Endothelial cell of umbilical vein (primary cell): Measurements from ENCODE around the gene RAMP2. TPM values are rescaled to one million over a fixed set of nuclear protein-coding genes. Genes with fewer than 3 reads are reported as not detected.

Experiments used
- BruUV-seq: library from RNA; stranded (reverse); fragments of 400-500 nt; replicated peaks from 2 replicates; lab custom pipeline; 2021; lab: Mats Ljungman, UMichigan
- CTCF ChIA-PET: fragments of 300-600, 350-600 bp; sonication (Branson Sonifier 250); formaldehyde crosslinking; loops from one replicate; lab custom pipeline; 2021; ENCODE audit warnings: antibody characterized with exemption, inconsistent platforms; lab: Charles Lee
- POLR2A ChIA-PET: fragments of 300-600, 350-600 bp; sonication (Branson Sonifier 250); formaldehyde crosslinking; loops from one replicate; lab custom pipeline; 2021; ENCODE audit warnings: antibody characterized with exemption, inconsistent platforms; lab: Charles Lee
- DNase-seq: peaks from one replicate; pipeline ENCODE4 v3.0.0-alpha.2; 2011; ENCODE audit warnings: low read depth, low spot score
- FAIRE-seq: peaks from 2 replicates; lab custom pipeline; 2011; peaks lifted over from hg19 to GRCh38; lab: Jason Lieb, UNC
- H2AFZ ChIP-seq: 2 replicates; pipeline ENCODE4 v1.6.0; 2012; ENCODE audit warnings: low read depth, low read length, control low read depth, inconsistent platforms
- H3K27ac ChIP-seq: 2 replicates; pipeline ENCODE4 v1.5.1; 2011; ENCODE audit warnings: low read depth, mild to moderate bottlenecking, control low read depth, low read length, moderate library complexity; ENCODE audit not compliant: insufficient read depth
- H3K27me3 ChIP-seq, 2 experiments: 2 replicates each; pipeline versions ENCODE4 v1.6.0 to v1.6.1; 2011; ENCODE audit warnings: low read length in 2 of 2, mixed read lengths in 1 of 2; ENCODE audit not compliant: control insufficient read depth in 2 of 2, insufficient read depth in 2 of 2
- H3K36me3 ChIP-seq, 2 experiments: 2 replicates in 1 of 2; 3 replicates in 1 of 2; pipeline ENCODE4 v1.5.1; 2011; ENCODE audit warnings: low read length in 2 of 2, mild to moderate bottlenecking in 1 of 2, moderate library complexity in 1 of 2; ENCODE audit not compliant: control insufficient read depth in 2 of 2, insufficient read depth in 2 of 2; ENCODE audit errors: extremely low read depth in 1 of 2
- H3K4me1 ChIP-seq: 3 replicates; pipeline ENCODE4 v1.5.1; 2011; ENCODE audit warnings: mild to moderate bottlenecking, low read length; ENCODE audit not compliant: control insufficient read depth, insufficient read depth; ENCODE audit errors: extremely low read depth
- H3K4me2 ChIP-seq: 2 replicates; pipeline ENCODE4 v1.6.1; 2011; ENCODE audit warnings: low read length, control low read depth, mixed read lengths; ENCODE audit not compliant: insufficient read depth
- H3K4me3 ChIP-seq, 3 experiments: fragments of 200-600 bp in 1 of 3; sonication (generic), shearing (Covaris generic) in 1 of 3; replicated peaks in 1 of 3; 2 replicates each; pipeline ENCODE4 v1.5.1; 2011 to 2016; ENCODE audit warnings: control low read depth in 3 of 3, low read length in 3 of 3, mild to moderate bottlenecking in 2 of 3, inconsistent platforms in 1 of 3, low read depth in 1 of 3, moderate library complexity in 1 of 3; ENCODE audit not compliant: insufficient read depth in 1 of 3
- H3K79me2 ChIP-seq: 2 replicates; pipeline ENCODE4 v1.6.0; 2012; ENCODE audit warnings: low read length, inconsistent platforms; ENCODE audit not compliant: control insufficient read depth, insufficient read depth
- H3K9ac ChIP-seq: replicated peaks from 2 replicates; pipeline ENCODE3; 2011; ENCODE audit warnings: low read length, control low read depth; ENCODE audit not compliant: insufficient read depth; ENCODE audit errors: extremely low read depth
- H3K9me1 ChIP-seq: replicated peaks from 3 replicates; pipeline ENCODE4 v1.6.0; 2011; ENCODE audit warnings: mild to moderate bottlenecking, low read length; ENCODE audit not compliant: control insufficient read depth, insufficient read depth; ENCODE audit errors: extremely low read depth
- H3K9me3 ChIP-seq: replicated peaks from 2 replicates; pipeline ENCODE4 v1.5.1; 2012; ENCODE audit warnings: low read length, inconsistent platforms; ENCODE audit not compliant: control insufficient read depth, insufficient read depth
- H4K20me1 ChIP-seq: replicated peaks from 2 replicates; pipeline ENCODE3; 2011; ENCODE audit warnings: mild to moderate bottlenecking, low read length; ENCODE audit not compliant: control insufficient read depth, insufficient read depth; ENCODE audit errors: extremely low read depth
- CTCF ChIP-seq, 2 donors: IDR thresholded peaks; 1 replicate in 1 of 2; 2 replicates in 1 of 2; pipeline ENCODE4 v1.5.1; 2011; ENCODE audit warnings: low read length in 2 of 2, mild to moderate bottlenecking in 2 of 2, moderate library complexity in 2 of 2, control low read depth in 1 of 2, inconsistent platforms in 1 of 2, low read depth in 1 of 2; ENCODE audit not compliant: insufficient read depth in 1 of 2; ENCODE audit errors: extremely low read depth in 1 of 2
- EZH2 ChIP-seq: IDR thresholded peaks from 2 replicates; pipeline ENCODE4 v1.6.1; 2012; ENCODE audit warnings: borderline replicate concordance, low read depth, mild to moderate bottlenecking, moderate library complexity, low read length, inconsistent platforms; ENCODE audit not compliant: severe bottlenecking
- FOS ChIP-seq: IDR thresholded peaks from 2 replicates; pipeline ENCODE4 v1.6.1; 2011; ENCODE audit warnings: mild to moderate bottlenecking, low read length, moderate library complexity, borderline replicate concordance; ENCODE audit not compliant: insufficient read depth
- GATA2 ChIP-seq: IDR thresholded peaks from 2 replicates; pipeline ENCODE4 v1.7.0; 2011; ENCODE audit warnings: low read depth, mild to moderate bottlenecking, moderate library complexity, mixed read lengths, low read length; ENCODE audit not compliant: insufficient read length, insufficient read depth
- JUN ChIP-seq: IDR thresholded peaks from 2 replicates; pipeline ENCODE4 v1.6.1; 2011; ENCODE audit warnings: borderline replicate concordance, low read depth; ENCODE audit not compliant: insufficient read length, insufficient read depth
- MAX ChIP-seq: IDR thresholded peaks from 2 replicates; pipeline ENCODE4 v1.6.1; 2011; ENCODE audit not compliant: insufficient read depth, insufficient read length
- MYC ChIP-seq: IDR thresholded peaks from one replicate; pipeline ENCODE4 v1.6.1; 2011; ENCODE audit warnings: mild to moderate bottlenecking, low read depth, low read length
- POLR2A ChIP-seq: IDR thresholded peaks from 2 replicates; pipeline ENCODE4 v1.6.1; 2012; ENCODE audit warnings: low read depth, mild to moderate bottlenecking, control low read depth, low read length
- POLR2AphosphoS5 ChIP-seq: IDR thresholded peaks from 2 replicates; pipeline ENCODE4 v1.6.1; 2012; ENCODE audit warnings: low read depth, mild to moderate bottlenecking, control low read depth, low read length, moderate library complexity; ENCODE audit not compliant: insufficient read depth
- dilution Hi-C: fragments of 300-500 bp; cut with MboI; formaldehyde crosslinking; loops from one replicate; pipeline ENCODE4 v1.15.0; 2019; ENCODE audit warnings: low sequenced_read_pairs; ENCODE audit not compliant: extremely low pct_ligation_motif_present
- intact Hi-C: fragments of 100-400 bp; cut with micrococcal nuclease; formaldehyde crosslinking; loops from one replicate; pipeline ENCODE4 v1.10.0; 2022
- polyA plus RNA-seq, 4 experiments: library from polyadenylated mRNA; depleted of rRNA in 3 of 4; stranded (reverse) in 3 of 4; unstranded in 1 of 4; fragments of >200 nt; gene quantifications; 2 replicates each; pipeline versions ENCODE4 v1.2.1 to v1.2.3, GENCODE V29; 2011 to 2012; ENCODE audit warnings: missing spikeins in 1 of 4
- total RNA-seq: library from RNA; stranded (reverse); gene quantifications from 2 replicates; pipeline ENCODE4 v1.2.3, GENCODE V29; 2021

The RAMP2 gene
- total and polyA plus RNA-seq, 2 donors (not counting 3 experiments of a cell fraction or from before 2014, with no cell fraction given), result 106 to 192 TPM

GRCh38 chr17:42787266-42787665, 26.2 kb downstream of the RAMP2 start:
- ChIA-PET CTCF (interaction anchor here (1.0 to 1.5 kb wide), 3 partner anchors 10 to 33 kb away, joined by 3 to 6 read pairs (median 4); no protein-coding TSS in a partner anchor), POLR2A (no interaction called here)
- BruUV-seq, result no TSS peak
- peaks cover 9 to 13% of the 10 kb centered on the region in 2 experiments for H3K27me3 ChIP-seq
- TF ChIP-seq FOS, result no peak
- no peak for TF ChIP-seq POLR2A
- TF ChIP-seq CTCF (IDR thresholded peaks at IDR 0.05; ENCODE audit: extremely low read depth in 1 of 2, insufficient read depth in 1 of 2, low read depth in 1 of 2, low read length in 2 of 2), result no peak
- no peak for TF ChIP-seq POLR2AphosphoS5
- TF ChIP-seq MAX, result no peak
- no peak for TF ChIP-seq MYC
- no peak for TF ChIP-seq EZH2
- no peak for TF ChIP-seq GATA2
- no peak for TF ChIP-seq JUN
- H4K20me1 ChIP-seq, result no peaks in the 10 kb centered on the region
- H3K79me2 ChIP-seq, result no peaks in the 10 kb centered on the region
- no peak for DNase-seq
- no peak overlapping the region for H2AFZ ChIP-seq
- H3K4me1 ChIP-seq, result peaks cover 27% of the 10 kb centered on the region
- H3K36me3 ChIP-seq, result no peaks in the 10 kb centered on the region
- no peaks in the 10 kb centered on the region for H3K9me3 ChIP-seq
- intact Hi-C loops (no loop called here), dilution Hi-C loops (no loop called here)
- H3K9me1 ChIP-seq, result no peaks in the 10 kb centered on the region
- no peak overlapping the region for H3K9ac ChIP-seq
- no peak overlapping the region for H3K4me2 ChIP-seq
- no peak overlapping the region for H3K27ac ChIP-seq
- FAIRE-seq, result no peak
- H3K4me3 ChIP-seq, result no peak overlapping the region
